Osteoblast (primary cell): Measurements from ENCODE around the gene IKZF3. TPM values are rescaled to one million over a fixed set of nuclear protein-coding genes. Genes with fewer than 3 reads are reported as not detected.

Experiments used
- DNase-seq: peaks from one replicate; pipeline ENCODE4 v3.0.0; 2011; ENCODE audit warnings: low spot score, mixed read lengths; ENCODE audit not compliant: insufficient read length; ENCODE audit errors: missing footprints
- H2AFZ ChIP-seq: 2 replicates; pipeline ENCODE4 v1.6.0; 2011; ENCODE audit warnings: mild to moderate bottlenecking, low read length
- H3K27ac ChIP-seq: 2 replicates; pipeline ENCODE4 v1.5.1; 2011; ENCODE audit warnings: mild to moderate bottlenecking, low read depth, low read length, moderate library complexity
- H3K27me3 ChIP-seq: 2 replicates; pipeline ENCODE4 v1.6.0; 2012; ENCODE audit warnings: mild to moderate bottlenecking, control low read depth, inconsistent platforms, low read length, moderate library complexity; ENCODE audit not compliant: insufficient read depth
- H3K36me3 ChIP-seq: 2 replicates; pipeline ENCODE4 v1.5.1; 2011; ENCODE audit warnings: mild to moderate bottlenecking, low read length, control low read depth, moderate library complexity; ENCODE audit not compliant: insufficient read depth
- H3K4me1 ChIP-seq: 2 replicates; pipeline ENCODE4 v1.5.1; 2011; ENCODE audit warnings: mild to moderate bottlenecking, low read length, control low read depth, moderate library complexity; ENCODE audit not compliant: insufficient read depth
- H3K4me2 ChIP-seq: 2 replicates; pipeline ENCODE4 v1.6.0; 2011; ENCODE audit warnings: mild to moderate bottlenecking, low read length; ENCODE audit not compliant: insufficient read depth
- H3K4me3 ChIP-seq: fragments of 200-600 bp; sonication (generic); 3 replicates; pipeline ENCODE4 v1.5.1; 2012; ENCODE audit warnings: mild to moderate bottlenecking, low read length, inconsistent platforms; ENCODE audit not compliant: insufficient read depth
- H3K79me2 ChIP-seq: 2 replicates; pipeline ENCODE4 v1.6.0; 2012; ENCODE audit warnings: mild to moderate bottlenecking, low read length, control low read depth, inconsistent platforms; ENCODE audit not compliant: insufficient read depth
- H3K9me3 ChIP-seq: 2 replicates; pipeline ENCODE4 v1.5.1; 2011; ENCODE audit warnings: low read depth, low read length, control low read depth
- H4K20me1 ChIP-seq: 2 replicates; pipeline ENCODE4 v1.6.0; 2012; ENCODE audit warnings: mild to moderate bottlenecking, low read length, control low read depth; ENCODE audit not compliant: insufficient read depth
- CTCF ChIP-seq: IDR thresholded peaks from 2 replicates; pipeline ENCODE4 v1.5.1; 2011; ENCODE audit warnings: mild to moderate bottlenecking, low read depth, low read length, moderate library complexity; ENCODE audit errors: extremely low read depth
- total RNA-seq: library from RNA; depleted of rRNA; stranded (reverse); fragments of >200 nt; gene quantifications from 2 replicates; pipeline ENCODE4 v1.2.3, GENCODE V29; 2012

The IKZF3 gene
- total RNA-seq, 1 donor = not detected

GRCh38 chr17:39793301-39793872 is 70.7 kb downstream of the IKZF3 start:
- Histone ChIP-seq H3K27me3 (peaks cover 48% of the 10 kb centered on the region), H3K4me1 (no peaks in the 10 kb centered on the region)

GRCh38 chr17:39792526-39793221 is 71.4 kb downstream of the IKZF3 start:
- Histone ChIP-seq H3K4me3 (no peak overlapping the region), H3K36me3 (no peaks in the 10 kb centered on the region)

More at GRCh38 chr17:39793301-39793872, 70.7 kb downstream of the IKZF3 start:
- DNase-seq = no peak
- Histone ChIP-seq H3K36me3 (no peaks in the 10 kb centered on the region), H3K4me3 (no peak overlapping the region), H3K79me2 (no peaks in the 10 kb centered on the region), H3K4me2 (no peak overlapping the region), H4K20me1 (no peaks in the 10 kb centered on the region), H3K27ac (no peak overlapping the region), H3K9me3 (no peaks in the 10 kb centered on the region), H2AFZ (no peak overlapping the region)
- TF ChIP-seq CTCF = no peak

DNA sequence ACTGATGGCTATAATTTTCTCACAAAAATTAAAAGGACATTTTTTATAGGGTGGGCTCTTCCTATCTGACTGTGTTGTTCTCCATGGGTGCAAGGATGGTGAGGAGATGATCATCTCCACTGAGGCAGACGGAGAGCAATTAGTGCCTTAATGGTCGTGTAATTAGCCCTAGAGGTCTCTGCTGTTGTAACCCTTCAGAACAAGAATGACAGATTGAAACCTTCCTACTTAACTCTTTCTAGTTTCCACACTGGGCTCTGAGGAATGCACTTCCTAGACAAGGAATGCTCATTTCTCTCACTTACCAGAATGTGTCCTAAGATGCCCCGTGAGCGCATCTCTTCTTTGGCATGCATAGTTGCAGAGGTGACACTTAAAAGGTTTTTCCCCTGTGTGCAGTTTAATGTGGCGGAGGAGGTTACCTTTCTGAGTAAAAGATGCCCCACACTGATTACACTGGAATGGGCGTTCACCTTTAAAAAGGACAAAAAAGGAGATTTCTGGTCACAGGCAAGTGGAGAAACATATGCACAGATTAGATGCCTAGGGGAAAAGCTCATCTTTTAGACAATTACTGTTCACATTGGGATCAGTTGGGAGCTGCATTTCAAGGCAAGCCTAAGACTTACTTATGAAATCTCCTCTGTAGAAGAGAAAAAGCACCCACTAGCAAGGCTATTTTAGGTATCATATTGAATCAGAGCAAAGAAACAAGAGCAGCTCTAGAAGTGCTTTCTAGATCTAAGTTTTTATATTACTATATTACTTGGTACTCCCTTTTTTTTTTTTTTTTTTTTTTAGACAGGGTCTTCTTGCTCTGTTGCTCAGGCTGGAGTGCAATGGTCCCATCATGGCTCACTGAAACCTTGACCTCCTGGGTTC is 72.8 kb downstream of the IKZF3 start:
- Histone ChIP-seq H3K79me2 (no peaks in the 10 kb centered on the region), H4K20me1 (no peaks in the 10 kb centered on the region), H3K27ac (no peak overlapping the region), H3K4me3 (no peak overlapping the region), H3K27me3 (peaks cover 52% of the 10 kb centered on the region), H3K36me3 (no peaks in the 10 kb centered on the region), H2AFZ (no peak overlapping the region), H3K4me1 (no peaks in the 10 kb centered on the region), H3K4me2 (no peak overlapping the region), H3K9me3 (no peaks in the 10 kb centered on the region)
- DNase-seq = no peak
- TF ChIP-seq CTCF = no peak

More at GRCh38 chr17:39792526-39793221, 71.4 kb downstream of the IKZF3 start:
- H4K20me1 ChIP-seq = no peaks in the 10 kb centered on the region
- H2AFZ ChIP-seq = no peak overlapping the region
- H3K27ac ChIP-seq = no peak overlapping the region
- no peaks in the 10 kb centered on the region for H3K9me3 ChIP-seq
- no peak for TF ChIP-seq CTCF
- no peaks in the 10 kb centered on the region for H3K79me2 ChIP-seq
- H3K27me3 ChIP-seq = peaks cover 46% of the 10 kb centered on the region
- H3K4me2 ChIP-seq = no peak overlapping the region
- DNase-seq = no peak
- H3K4me1 ChIP-seq = no peaks in the 10 kb centered on the region
